GM21423 (cell line): Measurements from ENCODE around the gene EPS8L1.
"Not testable (repeated sequence)": the region's sequence is repeated elsewhere in the genome, so short reads cannot be mapped to it uniquely, and the experiment has no call there.

ENCODE experiments used
- ATAC-seq: cut with Tn5 transposase; IDR thresholded peaks from one replicate; pipeline ENCODE4 v1.9.1; 2021; ENCODE audit warnings: mild to moderate bottlenecking, moderate library complexity; ENCODE audit not compliant: unreplicated experiment

The EPS8L1 gene

DNA sequence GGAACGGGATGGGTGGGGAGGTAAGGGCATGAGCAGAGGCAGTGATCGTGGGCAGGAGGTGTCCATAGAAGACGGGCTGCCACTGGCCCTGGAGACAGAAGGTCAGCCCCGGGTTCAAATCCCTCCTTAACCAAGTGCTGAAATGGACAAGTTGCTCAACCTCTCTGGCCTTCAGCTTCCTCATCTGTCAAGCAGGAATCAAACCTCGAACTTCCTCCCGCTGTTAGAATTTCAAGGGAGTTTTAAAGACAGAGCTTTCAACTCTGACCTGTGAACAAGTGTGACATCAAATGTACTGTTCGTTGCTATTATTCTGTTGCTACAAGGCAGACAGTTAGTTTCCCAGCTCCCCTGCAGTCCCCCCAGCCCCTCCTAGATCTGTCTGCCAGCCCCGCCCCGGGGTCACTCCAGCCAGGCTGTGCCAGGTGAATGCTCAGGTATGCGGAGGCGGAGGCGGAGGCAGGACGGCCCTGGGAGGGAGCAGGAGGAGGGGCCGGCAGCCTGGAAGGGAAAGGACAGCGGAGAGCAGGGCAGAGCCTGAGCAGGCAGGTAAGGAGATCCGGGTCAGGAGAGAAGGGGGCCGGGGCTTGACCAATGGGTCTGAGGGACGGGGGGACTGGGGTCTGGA lies at the start of gene EPS8L1:
Gene EPS8L1 (plus strand): TSS at position 499 of the 628 bp plus-strand sequence. CDS start 576 bp downstream, outside the sequence.
- ATAC-seq = no peak

DNA sequence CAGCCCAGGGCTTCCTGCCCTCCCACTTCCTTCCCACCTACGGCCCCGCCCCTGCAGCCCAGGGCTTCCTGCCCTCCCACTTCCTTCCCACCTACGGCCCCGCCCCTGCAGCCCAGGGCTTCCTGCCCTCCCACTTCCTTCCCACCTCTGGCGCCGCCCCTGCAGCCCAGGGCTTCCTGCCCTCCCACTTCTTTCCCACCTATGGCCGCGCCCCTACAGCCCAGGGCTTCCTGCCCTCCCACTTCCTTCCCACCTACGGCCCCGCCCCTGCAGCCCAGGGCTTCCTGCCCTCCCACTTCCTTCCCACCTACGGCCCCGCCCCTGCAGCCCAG lies 48.6 kb upstream of the EPS8L1 start:
- not testable (repeated sequence) for ATAC-seq

DNA sequence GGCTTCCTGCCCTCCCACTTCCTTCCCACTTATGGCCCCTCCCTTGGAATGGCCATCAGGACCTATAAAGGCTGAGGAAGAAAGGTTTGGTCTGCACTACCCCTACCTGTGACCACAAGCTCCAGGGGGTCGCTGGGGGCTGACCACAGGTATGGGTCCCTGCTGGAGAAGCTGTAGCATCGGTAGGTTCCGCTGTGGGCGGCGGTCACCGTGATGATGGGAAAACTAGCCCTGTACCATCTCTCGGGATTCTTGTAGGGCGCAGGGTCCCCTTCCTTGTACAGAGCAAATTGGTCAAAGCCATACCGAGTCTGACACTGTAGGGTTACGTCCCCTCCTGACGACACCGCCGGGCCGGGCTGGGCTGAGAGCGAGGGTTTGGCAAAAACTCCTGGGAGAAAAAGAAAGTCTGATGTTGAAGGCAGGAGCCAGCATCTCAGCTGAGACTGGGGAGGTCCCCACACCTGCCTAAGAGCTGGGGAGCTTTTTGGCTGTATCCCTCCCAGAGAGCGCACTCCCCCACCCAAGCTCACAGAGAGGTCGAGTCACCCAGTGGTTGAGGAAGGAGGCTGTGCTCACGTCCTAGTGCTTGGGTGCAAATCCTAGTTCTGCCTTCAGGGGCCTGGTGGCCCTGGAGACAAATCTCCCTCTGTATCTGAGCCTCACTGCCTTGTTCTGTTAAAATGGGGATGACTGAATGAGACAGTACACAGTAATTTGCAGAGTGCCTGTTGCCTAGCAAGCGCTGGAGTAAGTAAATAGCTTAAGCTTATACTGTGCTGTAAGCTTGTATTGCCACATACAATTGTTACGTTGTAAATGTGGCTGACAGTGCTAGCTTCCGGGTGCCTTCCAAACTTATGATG lies 48.0 kb upstream of the EPS8L1 start:
- no peak for ATAC-seq

DNA sequence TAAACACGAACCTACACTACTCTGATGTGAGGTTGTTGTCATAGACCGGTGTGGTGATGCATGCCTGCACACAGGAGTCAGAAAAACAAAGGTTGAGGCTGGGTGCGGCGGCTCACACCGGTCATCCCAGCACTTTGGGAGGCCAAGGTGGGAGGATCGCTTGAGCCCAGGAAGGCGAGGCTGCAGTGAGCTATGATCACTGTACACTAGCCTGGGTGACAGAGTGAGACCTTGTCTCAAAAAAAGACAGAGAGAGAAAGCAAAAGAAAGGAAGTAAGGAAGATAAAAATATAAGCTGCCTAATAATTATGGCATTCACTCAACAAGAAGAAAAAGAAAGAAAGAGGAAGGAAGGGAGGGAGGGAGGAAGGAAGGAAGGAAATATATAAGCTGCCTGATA lies 46.9 kb upstream of the EPS8L1 start:
- no peak for ATAC-seq

DNA sequence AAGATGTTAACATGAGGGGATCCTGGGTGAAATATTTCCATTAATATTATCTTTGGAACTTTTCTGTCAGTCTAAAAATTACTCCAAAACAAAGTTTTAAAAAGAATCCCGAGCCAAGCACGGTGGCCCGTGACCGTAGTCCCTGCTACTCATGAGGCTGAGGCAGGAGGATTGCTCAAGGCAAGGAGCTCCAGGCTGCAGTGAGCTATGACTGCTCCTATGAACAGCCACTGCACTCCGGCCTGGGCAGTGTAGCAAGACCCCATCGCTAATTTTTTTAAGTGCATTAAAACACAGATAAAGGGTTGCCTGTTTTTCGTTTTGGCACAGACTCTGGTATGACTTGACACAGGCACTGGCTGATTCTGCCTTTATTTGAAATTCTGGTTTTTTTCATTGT lies 44.5 kb upstream of the EPS8L1 start:
- no peak for ATAC-seq

DNA sequence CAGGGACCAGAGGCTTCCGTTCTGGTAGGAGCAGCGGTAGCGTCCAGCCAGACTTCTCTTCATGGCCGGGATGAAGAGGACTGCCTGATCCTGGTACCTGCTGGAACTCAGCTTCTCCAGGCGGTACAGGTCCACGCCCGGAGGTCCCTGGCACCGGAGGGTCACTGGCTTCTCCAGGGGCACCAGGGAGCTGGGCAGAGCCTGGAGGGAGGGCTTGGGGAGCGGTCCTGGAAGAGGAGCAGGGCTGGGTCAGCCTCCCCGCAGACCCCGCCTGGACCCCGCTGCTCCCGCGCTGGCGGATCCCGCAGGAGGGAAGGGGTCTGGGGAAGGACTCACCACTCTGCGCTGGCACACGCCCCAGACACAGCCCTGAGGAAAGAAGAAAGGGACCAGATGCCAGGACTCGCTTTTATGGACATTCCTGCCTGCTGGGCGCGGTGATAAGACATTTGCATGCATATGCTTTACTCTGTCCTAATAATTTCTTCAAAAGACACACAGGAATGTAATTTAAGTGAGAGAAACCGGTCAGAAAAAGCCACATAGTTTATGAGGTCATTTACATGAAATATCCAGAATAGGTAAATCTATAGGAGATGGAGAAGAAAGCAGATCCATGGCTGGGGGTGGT lies 43.4 kb upstream of the EPS8L1 start:
- no peak for ATAC-seq

DNA sequence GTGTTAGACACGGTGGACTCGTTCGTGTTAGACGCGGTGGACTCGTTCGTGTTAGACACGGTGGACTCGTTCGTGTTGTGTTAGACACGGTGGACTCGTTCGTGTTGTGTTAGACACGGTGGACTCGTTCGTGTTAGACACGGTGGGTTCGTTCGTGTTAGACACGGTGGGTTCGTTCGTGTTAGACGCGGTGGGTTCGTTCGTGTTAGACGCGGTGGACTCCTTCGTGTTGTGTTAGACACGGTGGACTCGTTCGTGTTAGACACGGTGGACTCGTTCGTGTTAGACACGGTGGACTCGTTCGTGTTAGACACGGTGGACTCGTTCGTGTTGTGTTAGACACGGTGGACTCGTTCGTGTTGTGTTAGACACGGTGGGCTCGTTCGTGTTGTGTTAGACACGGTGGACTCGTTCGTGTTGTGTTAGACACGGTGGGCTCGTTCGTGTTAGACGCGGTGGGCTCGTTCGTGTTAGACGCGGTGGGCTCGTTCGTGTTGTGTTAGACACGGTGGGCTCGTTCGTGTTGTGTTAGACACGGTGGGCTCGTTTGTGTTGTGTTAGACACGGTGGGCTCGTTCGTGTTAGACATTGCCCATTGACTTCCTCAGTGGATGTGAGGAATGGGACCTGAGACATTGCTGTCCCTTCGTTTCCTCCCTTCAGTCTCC lies 42.6 kb upstream of the EPS8L1 start:
- not testable (repeated sequence) for ATAC-seq

DNA sequence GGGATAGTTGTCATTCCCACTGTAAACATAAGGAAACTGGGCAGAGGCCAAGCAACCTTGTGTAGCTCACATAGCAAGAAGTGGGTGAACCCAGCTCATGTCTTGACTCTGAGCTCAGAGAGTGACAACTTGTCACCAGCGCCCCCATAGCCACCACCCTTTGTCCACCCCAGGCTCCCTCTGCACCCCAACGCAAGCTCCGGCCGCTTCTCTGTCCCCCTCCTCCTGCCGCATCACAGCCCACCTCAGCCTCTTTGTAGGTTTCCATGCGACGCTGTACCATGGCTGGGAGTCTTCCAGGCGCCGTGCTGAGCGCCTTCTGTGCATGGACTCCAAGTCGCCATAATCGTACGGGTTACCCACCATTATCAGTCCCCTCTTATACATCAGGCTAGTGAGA lies 40.9 kb upstream of the EPS8L1 start:
- ATAC-seq = no peak

DNA sequence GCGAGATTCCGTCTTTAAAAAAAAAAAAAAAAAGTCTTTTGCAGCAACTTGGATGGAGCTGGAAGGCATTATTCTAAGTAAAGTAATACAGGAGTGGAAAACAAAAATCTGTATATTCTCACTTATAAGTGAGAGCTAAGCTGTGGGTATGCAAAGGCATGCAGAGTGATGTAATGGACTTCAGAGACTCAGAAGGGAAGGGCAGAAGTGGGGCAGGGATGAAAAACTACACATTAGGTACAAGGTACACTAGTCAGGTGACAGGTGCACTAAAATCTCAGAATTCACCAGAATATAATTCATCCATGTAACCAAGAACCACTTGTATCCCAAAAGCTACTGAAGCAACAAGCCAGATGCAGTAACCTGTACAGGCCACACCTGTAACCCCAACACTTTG lies 39.6 kb upstream of the EPS8L1 start:
- no peak for ATAC-seq

DNA sequence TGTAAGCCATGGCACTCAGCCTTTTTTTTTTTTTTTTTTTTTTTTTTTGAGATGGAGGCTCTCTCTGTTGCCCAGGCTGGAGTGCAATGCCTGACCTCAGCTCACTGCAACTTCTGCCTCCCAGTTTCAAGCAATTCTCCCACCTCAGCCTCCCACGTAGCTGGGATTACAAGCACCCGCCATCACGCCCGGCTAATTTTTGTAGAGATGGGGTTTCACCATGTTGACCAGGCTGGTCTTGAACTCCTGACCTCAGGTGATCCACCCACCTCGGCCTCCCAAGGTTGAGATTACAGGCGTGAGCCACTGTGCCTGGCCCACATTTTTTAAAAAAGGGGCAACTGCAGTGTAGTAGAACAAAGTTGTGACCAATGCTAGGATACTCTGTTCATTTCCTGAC lies 38.1 kb upstream of the EPS8L1 start:
- ATAC-seq = not testable (repeated sequence)

DNA sequence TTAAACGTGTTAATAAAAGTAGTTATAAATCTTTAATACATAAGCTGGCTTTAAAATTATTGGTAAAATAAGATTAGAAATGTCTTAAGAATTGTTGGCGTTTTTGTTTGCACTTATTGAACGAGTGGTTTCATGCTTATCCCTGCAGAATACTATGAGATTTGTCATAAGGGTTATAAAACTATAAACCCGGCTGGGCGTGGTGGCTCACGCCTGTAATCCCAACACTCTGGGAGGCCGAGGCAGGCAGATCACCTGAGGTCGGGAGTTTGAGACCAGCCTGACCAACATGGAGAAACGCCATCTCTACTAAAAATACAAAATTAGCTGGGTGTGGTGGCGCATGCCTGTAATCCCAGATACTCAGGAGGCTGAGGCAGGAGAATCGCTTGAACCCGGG lies 35.0 kb upstream of the EPS8L1 start:
- ATAC-seq = not testable (repeated sequence)

DNA sequence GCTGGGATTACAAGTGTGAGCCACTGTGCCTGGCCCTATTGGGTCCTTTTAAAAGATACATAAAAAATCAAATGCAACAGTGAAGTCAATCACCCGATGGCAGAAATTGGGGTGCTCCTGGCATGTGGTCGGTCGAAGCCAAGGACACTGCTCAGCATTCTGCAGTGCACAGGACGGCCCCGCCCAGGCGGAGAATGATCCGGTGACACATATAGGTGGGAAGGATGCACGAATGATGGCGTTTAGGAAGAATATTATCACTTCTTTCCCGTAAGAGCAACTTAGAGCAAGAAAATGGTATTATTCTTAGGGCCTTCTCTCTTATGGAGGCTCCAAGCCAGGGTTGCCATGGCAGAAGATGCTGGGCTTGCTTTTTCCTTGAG lies 34.4 kb upstream of the EPS8L1 start:
- ATAC-seq = no peak

DNA sequence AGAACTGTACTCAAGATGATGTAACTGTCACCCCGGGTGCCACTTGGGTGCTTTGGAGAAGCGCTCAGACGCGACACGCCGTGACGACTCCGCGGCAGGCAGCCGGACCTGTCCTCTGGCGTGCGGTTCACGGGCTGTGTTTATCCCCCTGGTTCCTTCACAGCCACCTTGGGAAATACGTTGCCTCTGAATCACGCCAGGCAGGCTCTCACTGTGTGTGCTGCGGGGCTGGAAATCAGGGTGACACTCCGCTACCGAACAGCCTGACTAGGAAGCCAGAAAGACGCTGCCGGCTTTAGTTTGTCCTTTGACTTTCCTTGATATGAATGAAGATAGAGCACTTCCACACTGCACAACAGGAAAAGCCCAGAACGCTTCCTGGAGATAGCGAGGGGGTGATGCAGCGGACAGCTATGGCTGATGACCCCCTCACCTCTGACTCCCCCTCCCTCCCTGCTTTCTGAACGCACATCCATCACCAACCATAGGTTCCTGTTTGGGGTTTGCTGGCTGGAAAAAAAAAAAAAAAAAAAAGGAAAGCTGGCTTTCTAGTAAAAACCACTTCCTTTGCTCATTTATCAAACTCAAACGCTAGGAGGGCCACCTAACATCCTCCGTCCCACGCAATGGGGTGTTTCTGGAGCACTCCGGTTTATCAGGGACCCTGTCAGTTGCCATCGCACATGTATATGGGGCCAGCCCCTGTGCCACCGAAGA lies 33.9 kb upstream of the EPS8L1 start:
- ATAC-seq = no peak

DNA sequence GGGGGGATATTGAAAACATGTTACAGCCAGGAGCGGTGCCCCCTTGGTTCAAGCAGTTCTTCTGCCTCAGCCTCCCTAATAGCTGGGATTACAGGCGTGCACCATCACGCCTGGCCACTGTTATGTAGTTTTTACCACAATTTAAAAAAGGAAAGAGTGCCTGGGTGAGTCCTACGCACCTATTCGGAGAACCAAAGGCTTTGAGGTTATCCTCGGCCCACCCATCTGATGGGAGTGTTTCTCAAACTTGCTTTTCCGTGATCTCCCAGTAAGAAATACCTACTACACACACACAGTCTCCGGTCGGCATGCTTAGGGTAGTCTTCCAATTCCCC lies 33.4 kb upstream of the EPS8L1 start:
- ATAC-seq = no peak

DNA sequence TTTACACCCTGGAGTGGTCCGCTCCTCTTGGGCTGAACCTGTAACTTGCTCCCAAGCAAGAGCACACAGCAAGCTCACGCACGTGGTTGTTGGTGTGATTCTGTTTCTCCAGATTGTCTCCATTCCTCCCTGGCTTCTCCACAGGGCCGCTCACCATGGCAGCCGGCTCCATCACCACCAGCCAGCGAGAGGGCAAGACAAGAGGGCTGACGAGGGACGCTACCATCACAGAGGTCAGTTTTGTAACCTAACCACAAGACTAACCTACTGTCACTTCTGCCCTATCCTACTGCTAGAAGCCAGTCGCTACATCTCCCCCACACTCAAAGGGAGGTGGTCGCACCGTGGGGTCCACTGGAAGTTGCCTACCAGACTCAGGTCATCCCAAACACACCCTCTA lies 33.0 kb upstream of the EPS8L1 start:
- no peak for ATAC-seq

DNA sequence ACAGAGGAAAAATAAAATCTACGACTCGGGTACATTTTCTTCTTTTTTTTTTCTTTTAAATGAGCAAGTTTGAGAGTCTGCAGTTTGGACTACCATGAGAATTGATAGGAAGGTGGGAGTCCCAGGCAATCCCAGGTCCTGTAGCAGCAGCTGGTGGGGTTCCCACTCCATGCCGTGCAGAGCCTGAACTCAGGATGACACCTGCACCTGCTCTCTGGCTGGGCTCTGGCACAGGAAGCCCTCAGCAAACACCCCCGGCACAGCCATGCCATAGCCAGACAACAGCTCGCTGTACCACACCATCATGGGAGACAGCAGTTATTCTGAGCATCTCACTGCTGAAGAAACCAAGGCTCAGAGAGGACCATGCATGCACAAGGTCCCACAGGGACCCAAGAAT lies 31.4 kb upstream of the EPS8L1 start:
- no peak for ATAC-seq

DNA sequence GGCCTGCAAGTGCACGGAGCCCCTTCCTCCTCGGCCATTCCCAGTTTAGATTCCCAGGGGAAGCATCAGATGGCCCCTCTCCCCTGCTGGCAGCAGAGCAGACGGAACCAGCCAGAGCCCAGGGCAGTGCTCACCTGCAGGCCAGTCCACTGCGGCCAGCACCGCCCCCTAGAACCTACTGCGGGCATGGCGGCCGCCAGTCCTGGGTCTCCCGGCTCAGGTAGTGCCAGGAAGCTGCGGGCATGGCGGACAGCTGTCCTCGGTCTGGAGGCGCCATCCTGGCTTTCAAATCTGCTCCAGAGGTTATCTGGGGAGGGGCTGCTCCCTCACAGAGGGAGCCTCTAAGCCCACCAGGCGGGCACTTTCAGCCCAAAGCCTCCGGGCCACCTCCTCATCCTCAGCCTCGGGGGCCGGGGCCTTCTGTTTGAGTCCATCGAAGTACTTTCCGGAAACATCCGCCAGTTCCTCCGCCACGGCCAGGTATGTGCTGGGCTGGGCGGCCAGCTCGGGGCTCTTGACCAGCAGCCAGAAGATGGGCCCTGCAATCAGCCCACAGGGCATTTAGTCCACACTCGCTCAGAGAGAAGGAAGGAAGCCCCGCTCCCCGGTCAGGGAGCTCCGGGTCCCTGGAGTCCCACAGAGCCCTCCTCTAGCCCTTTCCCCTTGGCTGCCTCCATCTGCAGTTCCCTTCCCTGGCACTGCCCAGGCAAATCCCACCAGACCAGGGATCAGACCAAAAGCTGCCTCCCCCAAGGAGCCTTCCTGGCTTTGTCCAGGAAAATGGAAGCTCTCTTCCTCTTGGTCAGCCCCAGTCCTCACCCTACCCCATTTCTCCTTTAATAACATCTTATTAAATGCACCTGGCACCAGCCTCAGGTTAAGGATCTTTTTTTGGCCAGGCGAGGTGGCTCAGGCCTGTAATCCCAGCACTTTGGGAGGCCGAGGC lies 30.6 kb upstream of the EPS8L1 start:
- no peak for ATAC-seq

DNA sequence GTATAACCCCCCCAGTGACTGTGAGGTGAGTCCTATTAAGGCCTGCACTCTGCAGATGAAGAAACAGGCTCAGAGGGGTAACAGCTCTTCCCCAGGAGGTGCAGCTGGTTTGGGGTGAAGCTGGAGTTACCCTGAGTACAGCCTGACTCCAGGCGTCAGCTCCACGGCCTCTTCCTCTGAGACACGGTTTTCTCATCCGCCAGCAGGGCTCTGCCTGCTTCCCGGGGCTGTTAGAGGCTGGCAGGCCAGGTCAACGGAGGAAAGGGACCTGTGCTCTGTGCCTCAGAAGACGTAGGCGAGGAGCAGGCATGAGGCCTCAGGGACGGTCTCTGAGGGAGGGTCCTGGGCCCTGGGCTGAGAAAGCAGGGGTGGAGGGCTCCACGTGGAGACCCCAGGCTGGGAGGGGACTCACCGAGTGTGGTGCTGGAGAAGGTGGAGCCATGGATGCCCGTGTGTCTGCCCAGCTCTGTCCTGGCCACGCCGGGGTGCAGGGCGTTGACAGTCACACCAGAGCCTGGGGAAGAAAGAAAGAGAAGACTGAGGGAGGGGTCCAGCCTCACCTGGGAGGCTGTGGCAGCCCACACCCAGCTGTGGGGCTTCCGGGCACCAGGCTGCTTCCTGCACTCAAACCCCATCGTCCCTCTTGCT lies 28.6 kb upstream of the EPS8L1 start:
- no peak for ATAC-seq

DNA sequence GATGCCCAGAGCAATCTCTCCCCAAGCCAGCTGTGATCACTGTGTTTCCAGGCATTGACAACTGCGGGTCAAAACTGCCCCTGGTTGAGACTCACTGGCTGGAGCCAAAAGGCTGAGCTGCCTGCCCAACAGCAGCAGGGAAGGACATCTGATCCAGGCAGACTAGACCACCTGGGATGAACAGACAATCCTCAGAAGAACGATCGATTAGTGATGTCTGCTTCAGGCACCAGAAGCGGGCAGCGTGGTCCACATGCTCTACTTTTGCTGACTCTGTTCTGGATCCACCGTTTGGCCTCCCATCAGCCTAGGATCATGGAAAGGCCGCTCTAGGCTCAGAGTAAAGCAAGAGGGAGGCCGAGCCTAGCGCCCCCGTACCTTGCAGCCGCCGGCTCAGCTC lies 27.7 kb upstream of the EPS8L1 start:
- ATAC-seq = no peak

DNA sequence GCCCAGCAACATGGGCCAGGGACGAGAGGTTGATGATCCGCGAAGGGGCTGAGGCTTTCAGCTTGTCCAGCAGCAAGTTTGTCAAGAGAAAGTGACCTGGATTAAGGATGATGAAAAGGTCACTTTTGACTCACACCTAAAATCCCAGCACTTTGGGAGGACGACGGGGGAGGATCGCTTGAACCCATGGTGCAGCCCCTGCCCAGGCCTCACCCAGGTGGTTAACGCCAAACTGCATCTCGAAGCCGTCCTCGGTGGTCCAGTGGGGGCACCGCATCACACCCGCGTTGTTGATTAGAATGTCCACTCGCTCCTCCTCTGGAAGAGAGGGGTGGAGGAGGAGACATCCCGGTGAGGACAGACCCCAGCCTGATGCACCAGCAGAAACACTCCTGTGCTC lies 27.2 kb upstream of the EPS8L1 start:
- ATAC-seq = no peak
